AG09309 (cell line): ENCODE measurements around the gene SOWAHC.
"Not testable (repeated sequence)": the region's sequence is repeated elsewhere in the genome, so short reads cannot be mapped to it uniquely, and the experiment has no call there.

Experiments
- DNase-seq: peaks from one replicate; pipeline ENCODE4 v3.0.0-alpha.2; 2010; ENCODE audit warnings: low read depth
- H3K4me3 ChIP-seq: 2 replicates; pipeline ENCODE4 v1.5.1; 2011; ENCODE audit warnings: mild to moderate bottlenecking, low read depth, low read length, moderate library complexity; ENCODE audit not compliant: control insufficient read depth
- TF ChIP-seq, protein P1 (sequence below): IDR thresholded peaks from 2 replicates; pipeline ENCODE4 v1.5.1; 2011; ENCODE audit warnings: mild to moderate bottlenecking, low read depth, low read length, inconsistent platforms; ENCODE audit not compliant: insufficient read depth, control insufficient read depth; ENCODE audit errors: missing control alignments

Gene SOWAHC

DNA sequence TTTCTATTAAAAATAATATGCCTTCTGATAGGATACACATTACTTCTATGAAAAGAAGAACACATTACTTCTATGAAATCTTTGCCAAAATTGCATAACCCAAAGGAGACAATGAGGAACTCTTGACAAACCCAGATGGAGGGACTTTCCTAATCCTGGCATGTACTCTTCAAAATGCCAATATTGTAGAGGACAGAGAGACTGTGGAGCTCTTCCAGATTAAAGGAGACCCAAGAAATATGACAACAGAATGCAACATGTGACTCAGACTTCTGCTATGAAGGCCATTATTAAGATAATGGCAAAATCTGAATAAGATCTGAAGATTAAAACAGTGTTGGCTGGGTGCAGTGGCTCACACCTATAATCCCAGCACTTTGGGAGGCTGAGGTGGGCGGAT is 22.2 kb downstream of the SOWAHC start:
- no peak for DNase-seq
- no peak overlapping the region for H3K4me3 ChIP-seq
- TF ChIP-seq, protein P1, sequence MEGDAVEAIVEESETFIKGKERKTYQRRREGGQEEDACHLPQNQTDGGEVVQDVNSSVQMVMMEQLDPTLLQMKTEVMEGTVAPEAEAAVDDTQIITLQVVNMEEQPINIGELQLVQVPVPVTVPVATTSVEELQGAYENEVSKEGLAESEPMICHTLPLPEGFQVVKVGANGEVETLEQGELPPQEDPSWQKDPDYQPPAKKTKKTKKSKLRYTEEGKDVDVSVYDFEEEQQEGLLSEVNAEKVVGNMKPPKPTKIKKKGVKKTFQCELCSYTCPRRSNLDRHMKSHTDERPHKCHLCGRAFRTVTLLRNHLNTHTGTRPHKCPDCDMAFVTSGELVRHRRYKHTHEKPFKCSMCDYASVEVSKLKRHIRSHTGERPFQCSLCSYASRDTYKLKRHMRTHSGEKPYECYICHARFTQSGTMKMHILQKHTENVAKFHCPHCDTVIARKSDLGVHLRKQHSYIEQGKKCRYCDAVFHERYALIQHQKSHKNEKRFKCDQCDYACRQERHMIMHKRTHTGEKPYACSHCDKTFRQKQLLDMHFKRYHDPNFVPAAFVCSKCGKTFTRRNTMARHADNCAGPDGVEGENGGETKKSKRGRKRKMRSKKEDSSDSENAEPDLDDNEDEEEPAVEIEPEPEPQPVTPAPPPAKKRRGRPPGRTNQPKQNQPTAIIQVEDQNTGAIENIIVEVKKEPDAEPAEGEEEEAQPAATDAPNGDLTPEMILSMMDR, result no peak

DNA sequence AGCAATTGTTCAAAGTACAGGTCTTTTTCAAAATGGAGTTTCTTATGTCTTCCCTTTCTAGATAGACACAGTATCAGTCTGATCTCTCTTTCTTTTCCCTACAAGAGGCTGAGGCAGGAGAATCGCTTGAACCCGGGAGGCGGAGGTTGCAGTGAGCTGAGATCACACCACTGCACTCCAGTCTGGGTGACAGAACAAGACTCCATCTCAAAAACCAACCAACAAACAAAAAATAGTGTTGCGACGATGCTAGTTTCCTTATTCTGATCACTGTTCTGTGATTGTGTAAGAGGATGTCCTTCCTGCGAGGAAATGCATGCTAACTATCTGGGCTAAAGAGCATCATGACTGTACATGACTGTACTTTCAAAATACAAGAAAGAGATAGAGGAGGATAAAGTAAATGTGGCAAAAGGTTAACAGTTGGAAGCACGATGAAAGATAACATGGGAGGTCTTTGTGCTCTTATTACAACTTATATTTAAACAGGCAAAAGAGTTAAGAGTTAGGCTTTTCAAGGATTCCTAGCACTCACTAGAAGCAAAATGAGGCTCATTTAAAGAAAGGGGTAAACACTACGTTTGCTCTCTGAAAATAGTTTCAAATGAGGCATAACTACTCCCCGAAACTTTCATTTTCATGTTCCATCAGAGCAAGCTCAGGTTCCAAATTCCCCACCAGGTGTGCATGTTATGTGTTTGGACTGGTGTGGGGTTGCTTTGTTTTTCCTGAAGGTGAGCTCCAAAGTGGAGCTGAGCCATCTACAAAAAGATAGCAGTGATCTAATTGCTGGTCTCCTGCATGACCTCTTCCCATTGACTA is 23.8 kb downstream of the SOWAHC start:
- no peak for DNase-seq
- TF ChIP-seq, protein P1, result no peak
- H3K4me3 ChIP-seq, result no peak overlapping the region

DNA sequence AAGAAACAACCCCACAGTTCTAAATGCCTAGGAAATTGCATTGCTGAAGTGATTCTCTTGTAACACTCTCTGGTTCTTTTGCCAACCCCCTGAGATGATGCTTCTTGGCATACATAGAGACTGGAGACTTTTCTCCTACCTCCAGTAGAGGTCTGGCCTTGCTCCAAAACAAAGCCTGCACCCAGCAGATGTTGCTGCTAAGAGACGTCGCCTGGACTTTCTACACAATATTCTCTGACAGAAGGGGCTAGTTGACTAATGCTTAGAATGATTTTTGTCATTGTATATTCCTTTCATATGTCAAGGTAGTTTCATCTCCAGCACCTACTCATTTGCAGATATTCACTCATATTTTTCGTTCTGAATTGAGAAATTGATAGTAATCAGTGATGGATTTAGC is 24.6 kb downstream of the SOWAHC start:
- TF ChIP-seq, protein P1, result no peak
- DNase-seq, result no peak
- H3K4me3 ChIP-seq, result no peak overlapping the region

DNA sequence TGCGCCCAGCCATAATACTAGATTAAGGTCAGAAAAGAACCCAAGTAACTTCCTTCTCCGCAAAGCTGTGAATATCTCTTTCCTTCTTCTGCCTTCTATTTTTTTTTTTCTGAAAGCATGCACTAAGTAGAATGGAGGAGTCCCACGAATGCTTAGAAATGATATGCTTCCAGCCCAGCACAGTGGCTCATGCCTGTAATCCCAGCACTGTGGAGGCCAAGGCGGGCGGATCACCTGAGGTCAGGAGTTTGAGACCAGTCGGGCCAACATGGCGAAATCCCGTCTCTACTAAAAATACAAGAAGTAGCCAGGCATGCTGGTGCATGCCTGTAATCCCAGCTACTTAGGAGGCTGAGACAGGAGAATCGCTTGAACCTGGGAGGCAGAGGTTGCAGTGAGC is 25.8 kb downstream of the SOWAHC start:
- not testable (repeated sequence) for H3K4me3 ChIP-seq, DNase-seq

DNA sequence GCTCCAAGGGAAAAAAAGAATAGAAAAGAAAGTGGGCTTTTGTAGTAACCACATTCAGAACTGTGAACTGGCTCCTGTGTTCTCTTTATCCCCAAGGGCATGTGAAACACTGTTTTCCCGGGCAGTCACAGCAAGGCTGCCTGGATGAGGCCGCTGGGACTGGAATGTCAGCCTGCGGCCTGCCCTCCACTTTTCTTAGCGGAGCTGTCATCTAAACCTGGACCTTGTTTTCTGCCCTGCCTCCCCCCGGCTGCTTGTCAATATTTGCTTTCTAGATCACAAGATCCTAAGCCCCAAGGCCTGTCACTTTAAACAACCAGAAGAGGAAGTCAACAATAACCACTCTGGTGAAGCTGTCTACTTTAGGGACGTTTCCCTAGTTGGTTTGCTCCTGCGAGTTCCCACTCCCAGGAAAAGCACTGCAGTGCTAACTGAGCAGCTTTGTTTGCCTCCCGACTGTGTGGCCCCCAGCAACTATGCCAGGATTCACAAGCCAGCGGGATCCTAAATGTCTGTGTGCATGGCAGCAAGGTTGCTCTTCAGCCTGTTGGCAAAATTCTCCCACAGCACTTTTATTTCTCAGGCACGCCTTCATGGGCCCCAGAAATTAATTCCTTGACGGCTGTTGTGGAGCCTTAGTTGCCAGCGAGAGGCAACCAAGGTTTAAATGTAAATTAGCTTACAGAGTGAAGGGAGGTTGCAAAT is 30.6 kb downstream of the SOWAHC start:
- no peak overlapping the region for H3K4me3 ChIP-seq
- TF ChIP-seq, protein P1, result no peak
- no peak for DNase-seq

DNA sequence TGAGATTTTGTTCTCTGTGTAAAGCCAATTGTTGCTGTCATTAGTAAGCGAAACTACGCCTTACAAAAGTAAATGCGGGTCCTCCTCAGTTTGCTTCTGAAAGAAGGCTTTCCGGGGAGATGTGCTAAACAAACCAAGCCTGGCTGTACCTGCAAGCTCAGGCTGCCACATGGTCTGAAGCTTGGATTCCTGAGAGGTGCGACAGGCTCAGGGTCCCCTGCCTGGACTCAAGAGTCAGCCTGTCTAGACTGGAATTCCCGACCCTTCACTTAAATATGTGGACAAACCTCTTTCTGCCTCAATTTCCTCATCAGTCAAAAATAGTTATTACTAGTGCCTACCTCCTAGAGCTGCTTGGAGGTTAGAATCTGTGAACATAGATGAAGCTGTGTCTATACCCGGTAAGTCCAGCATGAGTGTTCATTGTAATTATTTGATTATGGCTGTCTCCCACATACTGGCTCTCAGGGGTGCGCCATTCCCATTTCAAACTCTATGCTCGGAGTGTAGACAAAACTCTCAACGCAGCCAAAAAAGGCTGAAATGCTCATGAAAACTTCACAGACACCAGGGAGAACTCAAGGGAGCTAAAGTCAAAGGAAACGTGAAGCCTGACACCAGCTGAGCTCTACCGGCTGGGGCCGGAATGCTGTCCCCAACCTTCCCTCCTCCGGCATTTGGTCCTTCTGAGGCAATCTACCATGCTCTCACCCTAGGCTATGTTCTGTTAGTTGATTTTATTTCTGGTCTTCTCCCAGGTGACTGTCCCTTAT is 31.4 kb downstream of the SOWAHC start:
- no peak for DNase-seq
- no peak overlapping the region for H3K4me3 ChIP-seq

More for the DNA sequence above, 31.4 kb downstream of the SOWAHC start:
- TF ChIP-seq, protein P1, result no peak
